A673 (cell line): Measurements from ENCODE around the gene DNAL4.

Experiments used
- CTCF ChIP-seq: fragments of 300-800, 200-600 bp; sonication (generic); conservative IDR thresholded peaks from 2 replicates; pipeline ENCODE4 v1.5.1; 2017; ENCODE audit warnings: low read depth, mild to moderate bottlenecking, antibody characterized with exemption, low read length, moderate library complexity, mixed read lengths
- EZH2 ChIP-seq: fragments of 200-600 bp; sonication (generic); IDR thresholded peaks from 2 replicates; pipeline ENCODE4 v1.6.1; 2017; ENCODE audit warnings: borderline replicate concordance, low read depth, mild to moderate bottlenecking, mixed read lengths, antibody characterized with exemption, low read length; ENCODE audit not compliant: poor library complexity, severe bottlenecking

- no peak for TF ChIP-seq CTCF
- TF ChIP-seq EZH2: no peak
Measured at GRCh38 chr22:38735126-38735464, 58.8 kb downstream of the DNAL4 start.
